HG02642 (cell line): ENCODE results near the gene TGOLN2.

Source experiments
- ATAC-seq: cut with Tn5 transposase; IDR thresholded peaks from one replicate; pipeline ENCODE4 v1.9.1; 2021; ENCODE audit warnings: mild to moderate bottlenecking; ENCODE audit not compliant: unreplicated experiment, poor library complexity

The TGOLN2 gene

GRCh38 chr2:85272357-85272756 is 55.4 kb downstream of the TGOLN2 start:
- no peak for ATAC-seq

GRCh38 chr2:85269959-85270358 is 57.8 kb downstream of the TGOLN2 start:
- ATAC-seq, result no peak
